Measurements from ENCODE around the gene APEH.

- no peak for TF ChIP-seq EZH2 (IDR thresholded peaks at IDR 0.05)
- TF ChIP-seq POLR2AphosphoS5 (IDR thresholded peaks at IDR 0.05; ENCODE audit: borderline replicate concordance, low read depth, low read length), result no peak
Measured at GRCh38 chr3:49709852-49710251, 35.7 kb downstream of the APEH start.

All from SK-N-MC (cell line).